ENCODE measurements around the gene HCRT.

Gene HCRT

DNA sequence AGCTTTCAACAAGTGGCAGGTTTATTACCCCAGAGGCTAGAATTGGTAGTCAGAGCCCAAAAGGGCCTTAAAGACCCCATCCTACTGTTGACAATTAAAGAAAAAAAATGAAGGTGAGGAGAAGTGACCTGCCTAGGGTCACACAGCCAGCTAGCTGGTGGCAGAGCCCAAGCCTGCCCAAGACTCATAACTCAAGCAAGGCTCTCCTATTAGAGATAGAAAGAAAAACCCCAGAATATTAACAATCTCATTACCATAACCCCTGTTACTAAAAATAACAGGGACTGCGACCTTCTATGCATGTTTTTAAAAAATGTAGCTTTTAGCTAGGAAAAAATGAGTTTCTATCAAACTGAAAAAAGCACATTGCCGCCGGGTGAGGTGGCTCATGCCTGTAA lies 48.6 kb downstream of the HCRT start:
- DNase-seq = no peak

- DNase-seq = no peak
Observed at GRCh38 chr17:42135664-42136653, 49.3 kb downstream of the HCRT start.

DNA sequence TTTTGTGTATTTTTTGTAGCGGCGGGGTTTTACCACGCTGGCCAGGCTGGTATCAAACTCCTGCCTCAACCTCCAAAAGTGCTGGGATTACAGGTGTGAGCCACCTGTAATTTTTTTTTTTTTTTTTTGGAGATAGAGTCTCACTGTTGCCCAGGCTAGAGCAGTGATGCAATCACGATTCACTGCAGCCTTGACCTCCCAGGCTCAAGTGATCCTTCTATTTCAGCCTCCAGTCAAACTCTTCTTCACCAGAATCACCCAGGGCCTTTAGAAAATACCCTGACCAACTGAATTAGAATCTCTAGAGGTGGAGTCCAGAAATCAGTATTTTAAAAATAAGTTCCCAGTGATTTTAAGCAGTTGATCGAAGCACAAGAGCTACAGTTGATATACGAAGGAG lies 50.1 kb downstream of the HCRT start:
- DNase-seq = no peak
